Keratinocyte (primary cell): ENCODE results near the gene GTF2H1. TPM values are rescaled to one million over a fixed set of nuclear protein-coding genes. Genes with fewer than 3 reads are reported as not detected.

ENCODE experiments used
- DNase-seq: peaks from one replicate; pipeline ENCODE4 v3.0.0-alpha.2; 2011; ENCODE audit warnings: low read depth, missing footprints, low spot score
- FAIRE-seq: peaks from 2 replicates; lab custom pipeline; 2011; peaks lifted over from hg19 to GRCh38; lab: Jason Lieb, UNC
- H2AFZ ChIP-seq: 2 replicates; pipeline ENCODE4 v1.6.0; 2012; ENCODE audit warnings: low read length, control low read depth, inconsistent platforms; ENCODE audit not compliant: control insufficient read depth
- H3K27ac ChIP-seq: 2 replicates; pipeline ENCODE4 v1.5.1; 2011; ENCODE audit warnings: low read length; ENCODE audit not compliant: control insufficient read depth, insufficient read depth
- H3K27me3 ChIP-seq: 3 replicates; pipeline ENCODE4 v1.6.0; 2011; ENCODE audit warnings: low read length; ENCODE audit not compliant: control insufficient read depth, insufficient read depth; ENCODE audit errors: extremely low read depth
- H3K36me3 ChIP-seq, 2 experiments: 2 replicates in 1 of 2; 3 replicates in 1 of 2; pipeline ENCODE4 v1.5.1; 2011; ENCODE audit warnings: low read length in 2 of 2, mild to moderate bottlenecking in 1 of 2; ENCODE audit not compliant: control insufficient read depth in 2 of 2, insufficient read depth in 2 of 2; ENCODE audit errors: extremely low read depth in 1 of 2
- H3K4me1 ChIP-seq: 3 replicates; pipeline ENCODE4 v1.5.1; 2011; ENCODE audit warnings: low read length; ENCODE audit not compliant: control insufficient read depth, insufficient read depth; ENCODE audit errors: extremely low read depth
- H3K4me2 ChIP-seq: 3 replicates; pipeline ENCODE4 v1.6.0; 2011; ENCODE audit warnings: low read depth, low read length; ENCODE audit not compliant: control insufficient read depth, insufficient read depth; ENCODE audit errors: extremely low read depth
- H3K4me3 ChIP-seq, 3 experiments: fragments of 200-600 bp in 1 of 3; sonication (generic) in 1 of 3; 2 replicates in 2 of 3; 3 replicates in 1 of 3; pipeline ENCODE4 v1.5.1; 2011 to 2016; ENCODE audit warnings: low read length in 3 of 3, mild to moderate bottlenecking in 3 of 3, control low read depth in 2 of 3, inconsistent platforms in 1 of 3, low read depth in 1 of 3, mixed read lengths in 1 of 3, mixed run types in 1 of 3, moderate library complexity in 1 of 3; ENCODE audit not compliant: control insufficient read depth in 2 of 3, insufficient read depth in 2 of 3; ENCODE audit errors: extremely low read depth in 1 of 3
- H3K79me2 ChIP-seq: 2 replicates; pipeline ENCODE4 v1.6.0; 2012; ENCODE audit warnings: low read length; ENCODE audit not compliant: control insufficient read depth, insufficient read depth
- H3K9ac ChIP-seq: 3 replicates; pipeline ENCODE4 v1.6.0; 2011; ENCODE audit warnings: low read length; ENCODE audit not compliant: control insufficient read depth, insufficient read depth; ENCODE audit errors: extremely low read depth
- H3K9me1 ChIP-seq: 3 replicates; pipeline ENCODE4 v1.6.0; 2011; ENCODE audit warnings: low read length; ENCODE audit not compliant: control insufficient read depth, insufficient read depth; ENCODE audit errors: extremely low read depth
- H3K9me3 ChIP-seq: 2 replicates; pipeline ENCODE4 v1.5.1; 2012; ENCODE audit warnings: low read depth, low read length; ENCODE audit not compliant: control insufficient read depth
- H4K20me1 ChIP-seq: 3 replicates; pipeline ENCODE4 v1.6.0; 2011; ENCODE audit warnings: low read length; ENCODE audit not compliant: control insufficient read depth, insufficient read depth; ENCODE audit errors: extremely low read depth
- EZH2 ChIP-seq: IDR thresholded peaks from one replicate; pipeline ENCODE4 v1.6.1; 2012; ENCODE audit warnings: inconsistent platforms, mild to moderate bottlenecking, low read length, moderate library complexity
- dilution Hi-C: fragments of 300-500 bp; cut with MboI; formaldehyde crosslinking; loops from one replicate; pipeline ENCODE4 v1.7.0; 2020; ENCODE audit warnings: low sequenced_read_pairs; ENCODE audit not compliant: extremely low pct_ligation_motif_present
- polyA plus RNA-seq, 5 experiments: library from polyadenylated mRNA; depleted of rRNA in 3 of 5; stranded (reverse) in 3 of 5; stranded (forward) in 1 of 5; unstranded in 1 of 5; fragments of >200 nt; gene quantifications; 1 replicate in 1 of 5; 2 replicates in 3 of 5; 3 replicates in 1 of 5; pipeline versions ENCODE4 v1.2.1 to v1.2.3, GENCODE V29; 2011 to 2012; ENCODE audit warnings: missing spikeins in 2 of 5, low read depth in 1 of 5, low replicate concordance in 1 of 5
- TF ChIP-seq, protein P1 (sequence below), 3 experiments: IDR thresholded peaks in 1 of 3; conservative IDR thresholded peaks in 1 of 3; optimal IDR thresholded peaks in 1 of 3; 2 replicates in 2 of 3; 3 replicates in 1 of 3; pipeline versions ENCODE3 to v1.5.1; 2011; ENCODE audit warnings: low read length in 3 of 3, mild to moderate bottlenecking in 3 of 3, moderate library complexity in 2 of 3, control low read depth in 1 of 3, inconsistent platforms in 1 of 3; ENCODE audit not compliant: insufficient read depth in 2 of 3; ENCODE audit errors: extremely low read depth in 1 of 3

GTF2H1 gene
- polyA plus RNA-seq, 1 donor (not counting 4 experiments of a cell fraction or from before 2014, with no cell fraction given): 42.1 TPM

- H3K4me2 ChIP-seq: no peak overlapping the region
Measured at GRCh38 chr11:18309691-18310090, 12.7 kb upstream of the GTF2H1 start.

DNA sequence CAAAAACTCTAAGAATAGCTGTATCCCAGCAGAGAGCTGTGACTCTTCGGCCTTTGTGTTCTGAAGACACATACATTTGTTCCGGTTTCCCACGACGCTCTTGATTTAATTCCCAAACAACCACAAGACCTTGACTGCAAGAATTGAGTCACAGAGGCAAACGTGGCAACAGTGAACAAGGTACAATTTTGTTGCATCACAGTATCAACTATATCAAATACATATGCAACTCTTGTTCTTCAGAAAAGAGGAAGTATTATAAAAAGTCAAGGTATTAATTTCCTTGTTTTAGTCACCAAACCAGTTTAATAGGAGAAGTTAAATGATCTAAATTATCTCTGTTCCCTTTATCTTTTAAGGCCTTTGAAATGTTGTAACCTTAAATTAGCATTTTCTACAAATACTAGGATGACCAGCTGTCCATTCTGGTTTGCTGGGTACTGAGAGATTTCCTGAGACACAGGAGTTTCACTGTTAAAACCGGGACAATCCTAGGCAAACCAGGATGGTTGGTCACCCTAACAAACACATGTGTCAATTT, 11.5 kb upstream of the GTF2H1 start:
- FAIRE-seq (no peak), DNase-seq (no peak)
- peaks cover 6 to 14% of the 10 kb centered on the region in 2 experiments for H3K36me3 ChIP-seq
- H3K27me3 ChIP-seq: no peaks in the 10 kb centered on the region
- dilution Hi-C loops: no loop called here
- H3K4me3 ChIP-seq: no peak overlapping the region
- no peak for TF ChIP-seq EZH2
- TF ChIP-seq, protein P1, sequence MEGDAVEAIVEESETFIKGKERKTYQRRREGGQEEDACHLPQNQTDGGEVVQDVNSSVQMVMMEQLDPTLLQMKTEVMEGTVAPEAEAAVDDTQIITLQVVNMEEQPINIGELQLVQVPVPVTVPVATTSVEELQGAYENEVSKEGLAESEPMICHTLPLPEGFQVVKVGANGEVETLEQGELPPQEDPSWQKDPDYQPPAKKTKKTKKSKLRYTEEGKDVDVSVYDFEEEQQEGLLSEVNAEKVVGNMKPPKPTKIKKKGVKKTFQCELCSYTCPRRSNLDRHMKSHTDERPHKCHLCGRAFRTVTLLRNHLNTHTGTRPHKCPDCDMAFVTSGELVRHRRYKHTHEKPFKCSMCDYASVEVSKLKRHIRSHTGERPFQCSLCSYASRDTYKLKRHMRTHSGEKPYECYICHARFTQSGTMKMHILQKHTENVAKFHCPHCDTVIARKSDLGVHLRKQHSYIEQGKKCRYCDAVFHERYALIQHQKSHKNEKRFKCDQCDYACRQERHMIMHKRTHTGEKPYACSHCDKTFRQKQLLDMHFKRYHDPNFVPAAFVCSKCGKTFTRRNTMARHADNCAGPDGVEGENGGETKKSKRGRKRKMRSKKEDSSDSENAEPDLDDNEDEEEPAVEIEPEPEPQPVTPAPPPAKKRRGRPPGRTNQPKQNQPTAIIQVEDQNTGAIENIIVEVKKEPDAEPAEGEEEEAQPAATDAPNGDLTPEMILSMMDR (optimal IDR thresholded peaks at IDR 0.05 in 1 of 3, IDR thresholded peaks at IDR 0.05 in 1 of 3, conservative IDR thresholded peaks at IDR 0.05 in 1 of 3; ENCODE audit: extremely low read depth in 1 of 3, insufficient read depth in 2 of 3, low read length in 3 of 3): no peak
- H3K27ac ChIP-seq: peak overlapping the region; percentile 15
- H2AFZ ChIP-seq: no peak overlapping the region
- peaks cover 10% of the 10 kb centered on the region for H3K79me2 ChIP-seq
- peaks cover 39% of the 10 kb centered on the region for H3K4me1 ChIP-seq
- no peaks in the 10 kb centered on the region for H4K20me1 ChIP-seq
- H3K9ac ChIP-seq: no peak overlapping the region
- no peaks in the 10 kb centered on the region for H3K9me1 ChIP-seq
- no peak overlapping the region for H3K4me2 ChIP-seq
- H3K9me3 ChIP-seq: no peaks in the 10 kb centered on the region

More at GRCh38 chr11:18309691-18310090, 12.7 kb upstream of the GTF2H1 start:
- H3K9me3 ChIP-seq: no peaks in the 10 kb centered on the region
- no peaks in the 10 kb centered on the region for H3K9me1 ChIP-seq
- H3K4me1 ChIP-seq: peaks cover 39% of the 10 kb centered on the region
- H2AFZ ChIP-seq: no peak overlapping the region
- peaks cover 9 to 16% of the 10 kb centered on the region in 2 experiments for H3K36me3 ChIP-seq
- DNase-seq (no peak), FAIRE-seq (no peak)
- H3K27ac ChIP-seq: no peak overlapping the region
- H3K27me3 ChIP-seq: no peaks in the 10 kb centered on the region
- H4K20me1 ChIP-seq: no peaks in the 10 kb centered on the region
- H3K4me3 ChIP-seq: no peak overlapping the region
- peaks cover 3% of the 10 kb centered on the region for H3K79me2 ChIP-seq
- dilution Hi-C loops: no loop called here
- no peak overlapping the region for H3K9ac ChIP-seq
- no peak for TF ChIP-seq EZH2
- TF ChIP-seq, protein P1 (optimal IDR thresholded peaks at IDR 0.05 in 1 of 3, IDR thresholded peaks at IDR 0.05 in 1 of 3, conservative IDR thresholded peaks at IDR 0.05 in 1 of 3; ENCODE audit: extremely low read depth in 1 of 3, insufficient read depth in 2 of 3, low read length in 3 of 3): no peak
